ENCODE results near the gene COL19A1.

GRCh38 chr6:70145178-70145577, 278.8 kb downstream of the COL19A1 start:
- no peak for TF ChIP-seq BHLHE40 (IDR thresholded peaks at IDR 0.05; ENCODE audit: low read length)
- no peak for TF ChIP-seq GMEB1 (CRISPR knock-in tag; IDR thresholded peaks at IDR 0.05)
- TF ChIP-seq MTA1 (IDR thresholded peaks at IDR 0.05; ENCODE audit: borderline replicate concordance) = no peak
- no peak for TF ChIP-seq NONO (IDR thresholded peaks at IDR 0.05; ENCODE audit: low read depth in 2 of 2, low read length in 1 of 2)
- TF ChIP-seq ETS1 (conservative IDR thresholded peaks at IDR 0.05; ENCODE audit: control insufficient read depth, low read depth, low read length) = no peak
- TF ChIP-seq ZBTB43 (CRISPR knock-in tag; IDR thresholded peaks at IDR 0.05) = no peak
- TF ChIP-seq CTCF (IDR thresholded peaks at IDR 0.05 in 2 of 3, conservative IDR thresholded peaks at IDR 0.05 in 1 of 3; ENCODE audit: insufficient read depth in 2 of 3, low read depth in 1 of 3, low read length in 3 of 3) = no peak
- no peak for TF ChIP-seq GABPB1 (CRISPR knock-in tag; IDR thresholded peaks at IDR 0.05)
- TF ChIP-seq EGR1 (conservative IDR thresholded peaks at IDR 0.05) = no peak
- TF ChIP-seq ZNF449 (CRISPR knock-in tag; IDR thresholded peaks at IDR 0.05) = no peak
- no peak for TF ChIP-seq SP1 (CRISPR knock-in tag; IDR thresholded peaks at IDR 0.05)
- TF ChIP-seq NFRKB (IDR thresholded peaks at IDR 0.05; ENCODE audit: low read depth) = no peak
